GM19043 (cell line): Measurements from ENCODE around the gene ATP7B.
A peak's percentile ranks its signal among the peaks of the same experiment; 100 is the strongest.
"Not testable (repeated sequence)": the region's sequence is repeated elsewhere in the genome, so short reads cannot be mapped to it uniquely, and the experiment has no call there.

Experiments used
- ATAC-seq: cut with Tn5 transposase; IDR thresholded peaks from one replicate; pipeline ENCODE4 v1.9.1; 2021; ENCODE audit warnings: low read depth; ENCODE audit not compliant: unreplicated experiment

The ATP7B gene

DNA sequence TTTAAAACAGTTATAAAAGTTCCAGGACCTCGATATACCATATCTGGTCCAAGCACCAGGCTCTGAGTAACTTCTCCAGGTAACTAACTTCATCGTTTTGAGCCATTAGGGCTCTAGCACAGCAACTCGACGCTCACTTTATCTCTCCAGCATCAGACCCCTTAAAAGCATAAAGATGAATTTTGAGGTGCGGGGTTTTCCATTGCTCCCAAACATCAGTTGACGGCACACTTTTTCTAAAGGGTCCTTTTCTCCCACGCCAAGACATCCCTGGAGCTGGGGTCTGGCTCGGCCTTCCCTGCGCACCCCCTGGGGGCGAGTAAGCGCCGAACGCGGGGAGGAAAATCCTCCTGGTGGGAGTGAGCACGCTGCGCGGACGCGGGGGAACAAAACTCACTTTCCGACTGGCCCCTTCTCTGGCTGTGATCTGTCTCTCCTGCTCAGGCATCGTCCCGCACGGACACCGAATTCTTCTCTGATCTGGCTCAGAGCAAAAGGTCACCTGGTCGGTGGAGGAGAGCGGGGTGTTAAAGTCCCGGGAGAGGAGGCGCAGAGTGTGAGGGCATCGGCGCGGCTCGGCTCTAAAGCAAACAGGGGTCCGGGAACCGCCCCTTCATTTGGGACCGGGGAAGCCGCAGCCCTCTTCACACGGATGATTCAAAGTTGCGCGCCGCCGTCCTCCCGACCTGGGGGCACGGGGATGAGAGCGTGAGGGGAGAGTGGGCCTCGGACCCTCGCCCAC, at the start of gene ATP7B:
ATP7B (minus strand) TSS at position 561 of the 742 bp plus-strand sequence; CDS start at position 448, 113 bp downstream.
- ATAC-seq, result no peak

DNA sequence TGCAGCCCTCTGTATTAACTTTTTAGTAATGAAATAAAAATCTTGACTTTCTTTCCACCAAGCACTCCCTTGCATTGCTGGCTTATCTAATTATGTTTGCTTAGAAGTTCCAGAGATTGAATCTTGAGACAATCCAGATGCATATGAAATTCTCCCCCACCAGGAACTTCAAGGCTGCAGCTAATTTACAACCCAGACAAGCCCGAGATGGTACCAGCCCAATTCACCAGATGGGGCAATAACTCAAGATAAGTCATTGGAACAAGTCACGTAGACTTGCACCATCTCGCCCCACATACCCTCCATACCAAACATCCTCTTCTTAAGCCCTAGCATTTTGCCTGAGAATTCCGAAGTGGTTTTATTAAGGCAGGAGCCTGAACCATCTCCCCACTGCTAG, 42.2 kb upstream of the ATP7B start:
- ATAC-seq, result no peak

DNA sequence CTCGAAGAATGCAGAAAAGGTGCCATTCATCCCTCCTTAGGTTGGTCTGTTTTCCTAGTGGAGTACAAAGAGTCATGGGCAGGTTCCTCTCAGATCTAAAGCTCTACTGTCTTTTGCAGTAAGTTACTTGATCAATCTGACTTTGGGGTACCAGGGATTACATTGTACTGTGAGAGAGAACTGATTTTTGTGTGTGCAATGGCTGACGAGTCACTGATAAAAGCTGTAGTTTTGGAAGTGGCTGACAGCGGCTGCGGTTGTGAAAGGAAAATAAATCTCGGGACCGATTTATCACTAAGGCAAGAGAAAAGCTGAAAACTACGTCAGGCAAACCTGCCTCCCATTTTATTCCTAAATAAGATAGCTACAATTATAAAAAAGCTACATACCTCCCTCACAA, 40.1 kb upstream of the ATP7B start:
- no peak for ATAC-seq

DNA sequence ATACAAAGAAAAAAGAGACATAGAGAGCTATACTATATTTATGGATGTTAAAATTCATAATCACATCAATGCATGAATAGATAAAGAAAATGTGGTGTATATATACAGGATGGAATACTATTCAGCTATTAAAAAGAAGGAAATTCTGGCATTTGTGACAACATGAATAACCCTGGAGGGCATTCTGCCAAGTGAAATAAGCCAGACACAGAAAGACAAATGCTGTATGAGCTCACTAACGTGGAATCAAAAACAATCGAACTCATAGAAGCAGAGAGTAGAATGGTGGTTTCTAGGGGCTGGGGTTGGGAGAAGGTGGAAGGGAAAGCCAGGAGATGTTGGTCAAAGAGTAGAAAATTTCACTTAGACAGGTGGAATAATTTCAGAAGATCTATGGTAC, 37.3 kb upstream of the ATP7B start:
- no peak for ATAC-seq

DNA sequence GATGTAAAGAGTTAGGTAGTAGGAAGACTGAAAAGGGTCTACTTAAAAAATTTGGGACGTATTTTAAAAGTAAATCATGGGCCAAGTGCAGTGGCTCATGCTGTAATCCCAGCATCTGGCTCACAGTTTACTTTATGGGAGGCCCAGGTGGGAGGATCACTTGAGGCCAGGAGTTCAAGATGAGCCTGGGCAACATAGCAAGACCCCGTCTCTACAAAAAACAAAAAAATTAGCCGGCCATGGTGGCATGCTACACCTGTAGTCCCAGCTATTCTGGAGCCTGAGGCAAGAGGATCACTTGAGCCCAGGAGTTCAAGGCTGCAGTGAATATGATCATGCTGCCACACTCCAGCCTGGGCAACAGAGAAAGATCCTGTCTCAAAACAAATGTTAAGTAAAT, 36.2 kb upstream of the ATP7B start:
- ATAC-seq, result no peak

DNA sequence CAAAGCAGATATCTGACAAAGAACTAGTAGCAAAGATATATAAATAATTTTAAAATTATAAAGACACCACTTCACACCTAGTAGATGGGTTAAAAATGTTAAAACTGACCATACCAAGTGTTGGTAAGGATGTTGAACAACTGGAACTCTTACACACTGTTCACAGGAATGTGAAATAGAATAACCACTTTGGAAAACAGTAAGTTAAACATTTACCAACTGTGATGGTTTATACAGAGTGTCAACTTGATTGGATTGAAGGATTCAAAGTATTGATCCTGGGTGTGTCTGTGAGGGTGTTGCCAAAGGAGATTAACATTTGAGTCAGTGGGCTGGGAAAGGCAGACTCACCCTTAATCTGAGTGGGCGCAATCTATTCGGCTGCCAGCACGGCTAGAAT, 32.4 kb upstream of the ATP7B start:
- ATAC-seq, result no peak

DNA sequence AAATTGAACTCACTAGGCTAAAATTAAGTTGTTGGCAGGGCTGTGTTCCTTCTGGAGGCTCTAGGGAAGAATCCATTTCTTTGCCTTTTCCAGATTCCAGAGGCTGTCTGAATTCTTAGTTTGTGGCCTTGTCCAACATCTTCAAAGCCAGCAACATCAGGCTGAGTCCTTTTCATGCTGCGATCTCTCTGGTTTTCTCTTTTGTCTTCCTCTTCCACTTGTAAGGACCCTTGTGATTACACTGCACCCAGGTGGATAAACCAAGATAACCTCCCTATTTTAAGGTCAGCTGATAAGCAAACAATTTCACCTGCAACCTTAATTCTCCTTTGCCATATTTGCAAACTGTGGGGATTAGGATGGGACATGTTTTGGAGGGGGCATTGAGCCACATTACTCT, 24.8 kb upstream of the ATP7B start:
- no peak for ATAC-seq

DNA sequence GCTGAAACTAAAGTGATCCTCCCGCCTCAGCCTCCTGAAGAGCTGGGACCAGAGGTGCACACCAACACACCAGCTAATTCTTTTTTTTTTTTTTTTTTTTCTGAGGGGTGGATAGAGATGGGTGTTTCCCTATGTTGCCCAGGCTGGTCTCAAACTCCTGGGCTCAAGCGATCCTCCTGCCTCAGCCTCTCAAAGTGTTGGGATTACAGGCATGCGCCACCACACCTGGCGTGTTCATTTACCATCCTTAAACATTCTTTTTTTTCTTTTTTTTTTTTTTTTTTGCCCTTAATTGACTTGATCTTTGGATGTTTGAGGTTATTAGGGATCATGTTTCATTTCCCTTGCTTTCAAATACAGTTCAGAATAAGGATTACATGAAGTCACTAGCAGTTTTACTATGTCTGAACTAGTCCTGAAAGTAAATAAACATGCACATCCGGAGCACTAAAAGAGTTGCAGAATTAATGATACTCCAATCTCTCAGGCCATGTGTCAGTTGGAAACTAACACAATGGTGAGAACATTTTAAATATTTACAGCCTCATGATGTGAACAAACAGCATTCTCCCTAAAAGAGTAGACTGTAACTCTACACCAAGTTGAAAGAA, 23.5 kb upstream of the ATP7B start:
- no peak for ATAC-seq

DNA sequence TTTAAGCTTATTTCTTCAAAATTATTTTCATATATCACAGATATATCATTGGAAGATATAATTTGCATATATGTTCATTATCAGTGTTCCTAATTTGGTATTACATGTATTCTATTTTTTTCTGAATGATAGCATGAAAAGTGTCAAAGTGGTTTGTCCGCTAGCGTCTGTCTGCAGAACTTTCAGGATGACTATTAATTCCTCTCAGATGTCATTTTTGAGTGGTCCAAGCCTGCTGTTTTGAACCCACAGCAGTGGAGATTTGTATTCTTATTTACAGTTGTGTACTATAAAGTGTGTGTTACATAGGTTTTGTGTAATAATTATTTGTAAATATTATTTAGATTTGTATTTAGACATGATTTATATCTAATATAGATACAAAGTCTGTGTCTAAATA, 21.8 kb upstream of the ATP7B start:
- no peak for ATAC-seq

DNA sequence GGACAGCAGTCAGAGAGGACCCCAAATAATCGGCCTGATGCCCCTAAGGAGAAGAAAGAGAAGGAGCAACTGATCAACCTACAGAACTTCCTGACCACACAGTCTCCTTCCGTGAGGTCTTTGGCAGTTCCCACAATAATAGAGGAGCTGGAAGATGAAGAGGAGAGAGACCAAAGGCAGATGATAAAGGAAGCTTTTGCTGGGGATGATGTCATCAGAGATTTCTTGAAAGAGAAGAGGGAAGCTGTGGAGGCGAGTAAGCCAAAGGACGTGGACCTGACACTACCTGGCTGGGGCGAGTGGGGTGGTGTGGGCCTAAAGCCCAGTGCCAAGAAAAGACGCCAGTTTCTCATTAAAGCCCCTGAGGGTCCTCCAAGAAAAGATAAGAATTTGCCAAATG, 19.2 kb upstream of the ATP7B start:
- ATAC-seq, result not testable (repeated sequence)

DNA sequence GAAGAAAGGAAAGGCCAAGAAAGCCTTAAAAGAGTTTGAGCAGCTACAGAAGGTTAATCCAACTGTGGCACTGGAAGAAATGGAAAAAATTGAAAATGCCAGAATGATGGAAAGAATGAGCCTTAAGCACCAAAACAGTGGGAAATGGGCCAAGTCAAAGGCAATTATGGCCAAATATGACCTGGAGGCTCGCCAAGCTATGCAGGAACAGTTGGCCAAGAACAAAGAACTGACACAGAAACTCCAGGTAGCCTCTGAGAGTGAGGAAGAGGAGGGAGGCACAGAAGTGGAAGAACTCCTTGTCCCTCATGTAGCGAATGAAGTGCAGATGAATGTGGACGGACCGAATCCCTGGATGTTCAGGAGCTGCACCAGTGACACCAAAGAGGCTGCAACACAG, 18.3 kb upstream of the ATP7B start:
- no peak for ATAC-seq

DNA sequence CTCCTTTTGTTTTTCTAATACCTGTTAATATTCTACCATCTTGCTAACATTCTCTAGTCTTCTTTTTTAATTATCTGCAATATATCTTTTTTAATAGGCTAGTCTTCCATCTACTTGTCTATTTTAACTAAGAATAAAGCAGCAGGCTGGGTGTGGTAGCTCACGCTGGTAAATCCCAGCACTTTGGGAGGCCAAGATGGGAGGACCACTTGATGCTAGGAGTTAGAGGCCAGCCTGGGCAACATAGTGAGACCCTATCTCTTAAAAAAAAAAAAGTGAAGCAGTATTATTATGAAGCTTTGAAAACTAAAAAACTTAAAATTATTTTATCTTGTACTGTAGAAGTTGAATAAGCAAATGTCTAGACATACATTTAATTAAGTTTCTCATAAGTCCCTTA, 16.6 kb upstream of the ATP7B start:
- ATAC-seq, result no peak

DNA sequence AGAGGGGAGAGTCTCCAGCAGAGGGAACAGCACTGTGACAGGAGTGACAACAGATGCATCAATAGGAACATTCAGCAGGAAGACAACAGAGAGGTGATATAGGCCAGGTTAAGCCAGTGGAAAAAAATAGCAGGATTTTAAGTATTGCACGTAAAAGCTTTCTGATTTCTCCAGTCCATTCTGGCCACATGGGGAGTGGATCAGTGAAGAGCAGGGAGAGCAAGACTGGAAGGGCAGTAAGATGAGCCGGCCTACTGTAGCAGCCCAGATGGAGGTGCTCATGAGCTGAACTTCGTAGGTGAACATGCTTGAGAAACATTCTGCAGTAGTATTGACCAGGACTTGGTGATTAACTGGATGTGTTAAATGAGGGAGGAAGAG, 15.0 kb upstream of the ATP7B start:
- no peak for ATAC-seq

DNA sequence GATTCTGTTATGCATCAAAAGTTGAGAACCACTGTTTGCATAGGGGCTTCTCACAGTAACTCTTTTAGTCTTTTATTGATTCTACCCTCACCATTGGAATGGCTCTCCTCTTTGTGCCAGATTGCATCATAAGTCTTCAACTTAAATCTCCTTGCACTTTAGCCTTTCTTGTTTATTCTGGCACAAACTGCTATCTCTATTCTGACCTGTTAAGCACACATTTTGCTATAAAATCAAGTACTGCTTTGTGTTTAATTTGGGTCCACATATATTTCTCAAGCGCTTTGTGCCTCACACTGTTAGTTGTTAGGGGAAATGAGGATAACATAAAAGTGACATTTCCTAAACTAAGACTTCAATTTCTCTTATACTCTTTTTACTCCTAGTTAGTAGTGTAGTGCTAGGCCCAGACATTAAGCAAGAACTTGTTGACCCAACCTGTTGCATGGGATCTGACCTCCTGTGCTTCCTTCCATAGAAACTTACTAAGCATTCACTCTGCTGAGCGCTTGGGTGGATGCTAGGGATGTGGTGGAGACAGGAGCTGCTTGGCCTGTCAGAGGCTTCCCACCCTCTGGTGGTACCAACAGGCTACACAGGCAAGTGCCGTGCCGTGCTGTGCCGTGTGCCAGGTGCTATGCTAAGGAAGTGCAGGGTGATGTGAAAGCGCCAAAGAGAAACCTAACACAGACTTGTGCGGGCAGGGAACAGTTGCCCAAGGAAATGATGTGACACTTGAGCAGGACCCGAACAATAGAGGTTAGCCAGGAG, 14.4 kb upstream of the ATP7B start:
- no peak for ATAC-seq

DNA sequence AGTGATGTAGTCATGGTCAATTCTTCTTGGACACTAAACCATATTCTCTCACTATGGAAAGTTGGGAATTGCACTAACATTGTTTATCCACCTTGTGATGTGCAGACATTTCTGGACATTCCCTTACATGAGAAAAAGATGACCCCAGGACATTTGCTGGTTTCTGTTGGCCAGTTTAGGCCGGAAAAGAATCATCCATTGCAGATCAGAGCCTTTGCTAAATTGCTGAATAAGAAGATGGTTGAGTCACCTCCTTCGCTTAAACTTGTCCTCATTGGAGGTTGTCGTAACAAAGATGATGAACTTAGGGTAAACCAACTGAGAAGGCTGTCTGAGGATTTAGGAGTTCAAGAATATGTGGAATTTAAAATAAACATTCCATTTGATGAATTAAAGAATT, 13.2 kb upstream of the ATP7B start, which contains the start of gene UTP14C:
UTP14C (plus strand) TSS at position 211 of the 400 bp plus-strand sequence. CDS start 4,114 bp downstream, outside the sequence.
- no peak for ATAC-seq

DNA sequence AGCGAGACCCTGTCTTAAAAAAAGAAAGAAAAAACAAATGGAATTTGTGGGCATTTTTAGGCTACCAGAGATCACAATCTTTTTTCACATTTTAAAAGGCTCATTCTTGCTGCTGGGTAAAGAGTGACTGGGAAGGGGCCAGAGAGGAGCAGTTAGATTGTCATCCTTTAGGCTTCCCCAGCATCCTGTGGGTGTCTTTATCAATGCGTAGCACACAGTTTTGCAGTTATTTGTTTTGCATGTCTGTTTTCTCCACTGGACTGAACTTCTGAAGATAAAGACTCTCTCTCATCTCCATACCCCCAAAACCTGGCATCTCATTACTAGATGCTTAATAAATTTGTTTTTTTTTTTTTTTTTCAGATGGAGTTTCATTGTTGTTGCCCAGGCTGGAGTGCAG, 11.1 kb upstream of the ATP7B start:
- no peak for ATAC-seq

DNA sequence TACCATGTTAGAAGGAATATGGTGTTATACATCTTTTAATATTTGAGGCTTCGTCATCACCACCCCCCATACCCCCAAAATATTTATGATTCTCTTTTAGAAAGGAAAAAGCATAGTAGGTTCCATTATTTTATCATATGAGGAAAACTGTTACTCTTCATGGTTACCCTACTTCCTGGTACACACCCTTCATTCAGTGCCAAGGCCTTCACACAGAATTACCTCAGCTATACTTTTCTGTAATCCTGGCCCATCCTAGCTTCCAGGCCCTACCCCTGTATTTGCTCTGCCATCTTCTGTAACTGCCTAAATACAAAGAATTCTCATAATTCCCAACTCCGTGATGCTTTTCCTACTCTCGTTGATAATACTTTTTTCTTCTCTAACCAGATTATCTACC, 8.9 kb upstream of the ATP7B start:
- ATAC-seq, result no peak

DNA sequence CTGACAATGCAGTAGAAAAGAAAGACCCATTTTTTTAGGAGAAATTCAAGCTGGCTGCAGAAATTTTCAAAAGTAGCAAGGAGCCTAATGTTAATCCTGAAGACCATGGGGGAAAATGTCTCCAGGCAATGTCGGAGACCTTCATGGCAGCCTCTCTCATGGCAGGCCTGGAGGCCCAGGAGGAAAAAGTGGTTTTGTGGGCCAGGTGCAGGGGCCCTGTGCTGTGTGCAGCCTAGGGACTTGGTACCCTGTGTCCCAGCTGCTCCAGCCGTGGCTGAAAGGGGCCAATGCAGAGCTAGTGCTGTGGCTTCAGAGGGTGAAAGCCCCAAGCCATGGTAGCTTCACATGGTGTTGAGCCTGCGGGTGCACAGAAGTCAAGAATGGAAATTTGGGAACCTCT, 5.0 kb upstream of the ATP7B start:
- no peak for ATAC-seq

DNA sequence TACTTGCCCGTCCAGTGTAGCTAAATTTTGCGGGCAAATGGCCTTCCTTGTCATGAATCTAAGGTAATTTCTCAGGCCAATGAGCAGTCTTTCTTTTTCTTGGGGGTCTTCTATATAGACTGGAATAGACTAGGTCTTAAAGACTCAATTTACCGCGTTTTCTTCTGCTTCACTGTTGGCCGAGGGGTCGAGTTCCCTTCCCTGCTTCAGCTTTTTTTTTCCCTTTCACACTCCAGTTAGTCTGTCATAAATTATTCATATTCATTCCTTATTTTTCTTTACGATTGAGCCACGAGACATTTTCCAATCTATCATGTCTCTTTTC, 1.2 kb upstream of the ATP7B start:
- ATAC-seq, result no peak

DNA sequence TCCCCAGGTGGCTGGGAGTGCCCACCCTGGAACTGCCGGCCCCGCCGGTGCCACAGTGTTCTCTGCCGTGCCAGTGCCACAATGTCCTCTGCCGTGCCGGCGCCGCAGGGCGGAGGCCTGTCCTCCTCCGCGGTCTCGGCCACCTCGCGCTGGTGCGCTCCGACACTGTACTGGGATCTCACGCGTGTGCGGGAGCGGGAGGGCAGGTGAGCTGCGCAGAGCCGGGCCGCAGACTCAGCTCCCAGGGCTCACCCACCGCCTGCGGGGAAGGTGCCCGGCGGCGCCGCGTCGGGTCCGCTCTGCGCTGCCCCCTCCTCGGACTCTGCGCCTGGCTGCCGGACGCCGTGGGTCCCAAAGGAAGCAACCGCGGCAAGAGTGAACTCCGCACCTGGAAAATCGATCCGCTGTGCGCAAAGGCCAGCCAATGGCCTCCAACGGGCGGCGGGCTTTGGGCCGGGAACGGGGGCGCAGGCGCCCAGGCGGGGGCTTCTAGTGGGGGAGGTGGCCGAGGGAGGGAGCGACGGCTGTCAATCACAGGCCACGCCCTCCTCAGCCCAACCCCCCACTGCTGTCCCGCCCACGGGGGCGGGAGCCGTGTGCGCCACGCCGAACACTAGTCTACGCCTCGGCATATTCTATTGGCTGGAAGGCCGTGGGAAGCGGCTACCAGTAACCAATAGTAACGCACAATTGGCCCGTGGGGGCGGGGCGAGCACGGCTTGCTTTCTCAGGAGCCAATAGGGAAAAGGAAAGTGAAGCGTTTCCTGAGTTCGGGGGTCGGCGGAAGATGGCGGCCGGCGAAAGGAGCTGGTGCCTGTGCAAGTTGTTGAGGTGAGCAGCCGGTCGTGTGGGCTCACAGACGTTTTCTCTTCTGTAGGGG, 622 bp upstream of the ATP7B start, which contains the start of gene ALG11:
ALG11 (plus strand) TSS at position 767 of the 880 bp plus-strand sequence; CDS start at position 788, 21 bp downstream.
- peak; percentile 100 for ATAC-seq

DNA sequence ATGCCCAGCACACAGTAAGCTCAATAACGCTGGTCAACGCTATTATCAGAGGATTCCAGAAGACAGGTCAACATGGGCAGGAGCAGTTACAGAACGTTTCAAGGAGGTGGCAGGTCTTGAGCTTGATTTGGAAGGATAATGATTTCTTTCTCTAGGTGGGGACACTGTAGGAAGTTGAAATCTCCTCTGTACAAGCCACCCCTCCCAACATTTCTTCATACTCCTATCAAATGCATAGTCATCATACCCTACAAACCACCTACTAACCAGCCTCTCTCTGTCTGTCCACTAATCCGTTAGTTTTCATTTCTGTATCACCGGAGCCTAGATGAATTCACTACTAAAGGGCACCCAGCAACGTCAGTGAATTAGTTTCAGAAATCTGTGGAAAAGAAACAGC, 1.3 kb downstream of the ATP7B start:
- no peak for ATAC-seq
